ENCODE measurements around the gene KMT5B. TPM values are rescaled to one million over a fixed set of nuclear protein-coding genes. Genes with fewer than 3 reads are reported as not detected.

The KMT5B gene
- total and polyA plus RNA-seq, 2 experiments from 2014 or later = 26.4 to 31.0 TPM

DNA sequence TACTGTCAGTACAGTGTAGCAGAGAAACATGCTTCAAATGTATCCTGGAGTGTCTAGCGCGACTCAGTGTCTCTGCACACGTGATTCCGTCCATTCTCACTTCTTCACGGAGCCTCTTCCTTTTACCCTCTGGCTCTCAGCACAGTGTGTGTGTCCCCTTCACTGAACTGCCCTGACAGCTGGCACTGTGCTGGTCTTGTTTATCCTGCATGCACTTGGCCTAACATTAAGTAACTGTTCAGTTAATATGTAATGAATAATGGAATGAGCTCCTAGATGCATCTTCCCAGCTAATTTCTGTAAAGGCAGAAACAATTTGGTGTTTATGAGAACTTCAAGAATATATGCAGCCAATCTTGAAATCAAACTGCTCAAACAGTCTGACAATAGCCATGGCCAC lies 44.4 kb downstream of the KMT5B start (continued):
- TF ChIP-seq, protein P1, sequence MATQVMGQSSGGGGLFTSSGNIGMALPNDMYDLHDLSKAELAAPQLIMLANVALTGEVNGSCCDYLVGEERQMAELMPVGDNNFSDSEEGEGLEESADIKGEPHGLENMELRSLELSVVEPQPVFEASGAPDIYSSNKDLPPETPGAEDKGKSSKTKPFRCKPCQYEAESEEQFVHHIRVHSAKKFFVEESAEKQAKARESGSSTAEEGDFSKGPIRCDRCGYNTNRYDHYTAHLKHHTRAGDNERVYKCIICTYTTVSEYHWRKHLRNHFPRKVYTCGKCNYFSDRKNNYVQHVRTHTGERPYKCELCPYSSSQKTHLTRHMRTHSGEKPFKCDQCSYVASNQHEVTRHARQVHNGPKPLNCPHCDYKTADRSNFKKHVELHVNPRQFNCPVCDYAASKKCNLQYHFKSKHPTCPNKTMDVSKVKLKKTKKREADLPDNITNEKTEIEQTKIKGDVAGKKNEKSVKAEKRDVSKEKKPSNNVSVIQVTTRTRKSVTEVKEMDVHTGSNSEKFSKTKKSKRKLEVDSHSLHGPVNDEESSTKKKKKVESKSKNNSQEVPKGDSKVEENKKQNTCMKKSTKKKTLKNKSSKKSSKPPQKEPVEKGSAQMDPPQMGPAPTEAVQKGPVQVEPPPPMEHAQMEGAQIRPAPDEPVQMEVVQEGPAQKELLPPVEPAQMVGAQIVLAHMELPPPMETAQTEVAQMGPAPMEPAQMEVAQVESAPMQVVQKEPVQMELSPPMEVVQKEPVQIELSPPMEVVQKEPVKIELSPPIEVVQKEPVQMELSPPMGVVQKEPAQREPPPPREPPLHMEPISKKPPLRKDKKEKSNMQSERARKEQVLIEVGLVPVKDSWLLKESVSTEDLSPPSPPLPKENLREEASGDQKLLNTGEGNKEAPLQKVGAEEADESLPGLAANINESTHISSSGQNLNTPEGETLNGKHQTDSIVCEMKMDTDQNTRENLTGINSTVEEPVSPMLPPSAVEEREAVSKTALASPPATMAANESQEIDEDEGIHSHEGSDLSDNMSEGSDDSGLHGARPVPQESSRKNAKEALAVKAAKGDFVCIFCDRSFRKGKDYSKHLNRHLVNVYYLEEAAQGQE (IDR thresholded peaks at IDR 0.05; ENCODE audit: unreplicated experiment) = no peak

DNA sequence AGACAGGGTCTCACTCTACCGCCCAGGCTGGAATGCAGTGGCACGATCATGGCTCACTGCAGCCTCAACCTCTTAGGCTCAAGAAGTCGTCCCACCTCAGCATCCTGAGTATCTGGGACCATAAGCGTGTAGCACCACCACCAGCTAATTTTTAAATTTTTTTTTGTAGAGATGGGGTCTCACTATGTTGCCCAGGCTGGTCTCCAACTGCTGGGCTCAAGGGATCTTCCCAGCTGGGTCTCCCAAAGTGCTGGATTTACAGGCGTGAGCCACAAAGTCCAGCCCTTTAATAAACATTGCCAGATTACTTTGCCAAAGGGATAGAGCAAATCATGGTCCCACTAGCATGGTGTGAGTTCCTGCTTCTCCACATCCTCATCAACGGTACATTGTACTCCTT lies 45.6 kb downstream of the KMT5B start:
- H3K9me2 ChIP-seq (ENCODE audit: insufficient read depth) = no peaks in the 10 kb centered on the region
- no peaks in the 10 kb centered on the region for H3K4me1 ChIP-seq (ENCODE audit: insufficient read depth)
- H3K4me3 ChIP-seq = no peak overlapping the region
- no peaks in the 10 kb centered on the region for H3K79me2 ChIP-seq (replicated peaks; ENCODE audit: insufficient read depth)
- no peaks in the 10 kb centered on the region for H3K27me3 ChIP-seq (ENCODE audit: insufficient read depth)
- Mint-ChIP-seq H3K27ac (no peak overlapping the region), H3K4me3 (no peak overlapping the region), H3K36me3 (ENCODE audit: low read depth) (peaks cover 44% of the 10 kb centered on the region), H3K4me1 (no peaks in the 10 kb centered on the region), H3K27me3 (ENCODE audit: insufficient read depth, low read depth, poor library complexity) (no peaks in the 10 kb centered on the region), H3K9me3 (no peaks in the 10 kb centered on the region)
- H3F3A ChIP-seq (replicated peaks; ENCODE audit: low read depth) = 0 out of 2 replicates have a peak, but pooled peaks cover 4% of the 10 kb centered on the region
- no peak overlapping the region for H2AFZ ChIP-seq
- H4K20me1 ChIP-seq (replicated peaks; ENCODE audit: insufficient read depth) = no peaks in the 10 kb centered on the region
- ATAC-seq (no peak), DNase-seq (ENCODE audit: low spot score) (no peak)
- H3K36me3 ChIP-seq (ENCODE audit: insufficient read depth) = peaks cover 35% of the 10 kb centered on the region
- H3K4me2 ChIP-seq = no peak overlapping the region
- H3K27ac ChIP-seq (ENCODE audit: low read depth) = no peak overlapping the region
- TF ChIP-seq CREB1 (CRISPR knock-in tag; IDR thresholded peaks at IDR 0.05; ENCODE audit: low read depth) = no peak
- TF ChIP-seq JUNB (IDR thresholded peaks at IDR 0.05; ENCODE audit: unreplicated experiment) = no peak
- TF ChIP-seq, protein P2, sequence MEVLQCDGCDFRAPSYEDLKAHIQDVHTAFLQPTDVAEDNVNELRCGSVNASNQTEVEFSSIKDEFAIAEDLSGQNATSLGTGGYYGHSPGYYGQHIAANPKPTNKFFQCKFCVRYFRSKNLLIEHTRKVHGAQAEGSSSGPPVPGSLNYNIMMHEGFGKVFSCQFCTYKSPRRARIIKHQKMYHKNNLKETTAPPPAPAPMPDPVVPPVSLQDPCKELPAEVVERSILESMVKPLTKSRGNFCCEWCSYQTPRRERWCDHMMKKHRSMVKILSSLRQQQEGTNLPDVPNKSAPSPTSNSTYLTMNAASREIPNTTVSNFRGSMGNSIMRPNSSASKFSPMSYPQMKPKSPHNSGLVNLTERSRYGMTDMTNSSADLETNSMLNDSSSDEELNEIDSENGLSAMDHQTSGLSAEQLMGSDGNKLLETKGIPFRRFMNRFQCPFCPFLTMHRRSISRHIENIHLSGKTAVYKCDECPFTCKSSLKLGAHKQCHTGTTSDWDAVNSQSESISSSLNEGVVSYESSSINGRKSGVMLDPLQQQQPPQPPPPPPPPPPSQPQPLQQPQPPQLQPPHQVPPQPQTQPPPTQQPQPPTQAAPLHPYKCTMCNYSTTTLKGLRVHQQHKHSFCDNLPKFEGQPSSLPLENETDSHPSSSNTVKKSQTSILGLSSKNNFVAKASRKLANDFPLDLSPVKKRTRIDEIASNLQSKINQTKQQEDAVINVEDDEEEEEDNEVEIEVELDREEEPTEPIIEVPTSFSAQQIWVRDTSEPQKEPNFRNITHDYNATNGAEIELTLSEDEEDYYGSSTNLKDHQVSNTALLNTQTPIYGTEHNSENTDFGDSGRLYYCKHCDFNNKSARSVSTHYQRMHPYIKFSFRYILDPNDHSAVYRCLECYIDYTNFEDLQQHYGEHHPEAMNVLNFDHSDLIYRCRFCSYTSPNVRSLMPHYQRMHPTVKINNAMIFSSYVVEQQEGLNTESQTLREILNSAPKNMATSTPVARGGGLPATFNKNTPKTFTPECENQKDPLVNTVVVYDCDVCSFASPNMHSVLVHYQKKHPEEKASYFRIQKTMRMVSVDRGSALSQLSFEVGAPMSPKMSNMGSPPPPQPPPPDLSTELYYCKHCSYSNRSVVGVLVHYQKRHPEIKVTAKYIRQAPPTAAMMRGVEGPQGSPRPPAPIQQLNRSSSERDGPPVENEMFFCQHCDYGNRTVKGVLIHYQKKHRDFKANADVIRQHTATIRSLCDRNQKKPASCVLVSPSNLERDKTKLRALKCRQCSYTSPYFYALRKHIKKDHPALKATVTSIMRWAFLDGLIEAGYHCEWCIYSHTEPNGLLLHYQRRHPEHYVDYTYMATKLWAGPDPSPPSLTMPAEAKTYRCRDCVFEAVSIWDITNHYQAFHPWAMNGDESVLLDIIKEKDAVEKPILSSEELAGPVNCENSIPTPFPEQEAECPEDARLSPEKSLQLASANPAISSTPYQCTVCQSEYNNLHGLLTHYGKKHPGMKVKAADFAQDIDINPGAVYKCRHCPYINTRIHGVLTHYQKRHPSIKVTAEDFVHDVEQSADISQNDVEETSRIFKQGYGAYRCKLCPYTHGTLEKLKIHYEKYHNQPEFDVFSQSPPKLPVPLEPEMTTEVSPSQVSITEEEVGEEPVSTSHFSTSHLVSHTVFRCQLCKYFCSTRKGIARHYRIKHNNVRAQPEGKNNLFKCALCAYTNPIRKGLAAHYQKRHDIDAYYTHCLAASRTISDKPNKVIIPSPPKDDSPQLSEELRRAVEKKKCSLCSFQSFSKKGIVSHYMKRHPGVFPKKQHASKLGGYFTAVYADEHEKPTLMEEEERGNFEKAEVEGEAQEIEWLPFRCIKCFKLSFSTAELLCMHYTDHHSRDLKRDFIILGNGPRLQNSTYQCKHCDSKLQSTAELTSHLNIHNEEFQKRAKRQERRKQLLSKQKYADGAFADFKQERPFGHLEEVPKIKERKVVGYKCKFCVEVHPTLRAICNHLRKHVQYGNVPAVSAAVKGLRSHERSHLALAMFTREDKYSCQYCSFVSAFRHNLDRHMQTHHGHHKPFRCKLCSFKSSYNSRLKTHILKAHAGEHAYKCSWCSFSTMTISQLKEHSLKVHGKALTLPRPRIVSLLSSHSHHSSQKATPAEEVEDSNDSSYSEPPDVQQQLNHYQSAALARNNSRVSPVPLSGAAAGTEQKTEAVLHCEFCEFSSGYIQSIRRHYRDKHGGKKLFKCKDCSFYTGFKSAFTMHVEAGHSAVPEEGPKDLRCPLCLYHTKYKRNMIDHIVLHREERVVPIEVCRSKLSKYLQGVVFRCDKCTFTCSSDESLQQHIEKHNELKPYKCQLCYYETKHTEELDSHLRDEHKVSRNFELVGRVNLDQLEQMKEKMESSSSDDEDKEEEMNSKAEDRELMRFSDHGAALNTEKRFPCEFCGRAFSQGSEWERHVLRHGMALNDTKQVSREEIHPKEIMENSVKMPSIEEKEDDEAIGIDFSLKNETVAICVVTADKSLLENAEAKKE (CRISPR knock-in tag; IDR thresholded peaks at IDR 0.05) = no peak
- TF ChIP-seq, protein P3, sequence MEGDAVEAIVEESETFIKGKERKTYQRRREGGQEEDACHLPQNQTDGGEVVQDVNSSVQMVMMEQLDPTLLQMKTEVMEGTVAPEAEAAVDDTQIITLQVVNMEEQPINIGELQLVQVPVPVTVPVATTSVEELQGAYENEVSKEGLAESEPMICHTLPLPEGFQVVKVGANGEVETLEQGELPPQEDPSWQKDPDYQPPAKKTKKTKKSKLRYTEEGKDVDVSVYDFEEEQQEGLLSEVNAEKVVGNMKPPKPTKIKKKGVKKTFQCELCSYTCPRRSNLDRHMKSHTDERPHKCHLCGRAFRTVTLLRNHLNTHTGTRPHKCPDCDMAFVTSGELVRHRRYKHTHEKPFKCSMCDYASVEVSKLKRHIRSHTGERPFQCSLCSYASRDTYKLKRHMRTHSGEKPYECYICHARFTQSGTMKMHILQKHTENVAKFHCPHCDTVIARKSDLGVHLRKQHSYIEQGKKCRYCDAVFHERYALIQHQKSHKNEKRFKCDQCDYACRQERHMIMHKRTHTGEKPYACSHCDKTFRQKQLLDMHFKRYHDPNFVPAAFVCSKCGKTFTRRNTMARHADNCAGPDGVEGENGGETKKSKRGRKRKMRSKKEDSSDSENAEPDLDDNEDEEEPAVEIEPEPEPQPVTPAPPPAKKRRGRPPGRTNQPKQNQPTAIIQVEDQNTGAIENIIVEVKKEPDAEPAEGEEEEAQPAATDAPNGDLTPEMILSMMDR (conservative IDR thresholded peaks at IDR 0.05; ENCODE audit: low read depth in 2 of 2) = no peak
- TF ChIP-seq, protein P4, sequence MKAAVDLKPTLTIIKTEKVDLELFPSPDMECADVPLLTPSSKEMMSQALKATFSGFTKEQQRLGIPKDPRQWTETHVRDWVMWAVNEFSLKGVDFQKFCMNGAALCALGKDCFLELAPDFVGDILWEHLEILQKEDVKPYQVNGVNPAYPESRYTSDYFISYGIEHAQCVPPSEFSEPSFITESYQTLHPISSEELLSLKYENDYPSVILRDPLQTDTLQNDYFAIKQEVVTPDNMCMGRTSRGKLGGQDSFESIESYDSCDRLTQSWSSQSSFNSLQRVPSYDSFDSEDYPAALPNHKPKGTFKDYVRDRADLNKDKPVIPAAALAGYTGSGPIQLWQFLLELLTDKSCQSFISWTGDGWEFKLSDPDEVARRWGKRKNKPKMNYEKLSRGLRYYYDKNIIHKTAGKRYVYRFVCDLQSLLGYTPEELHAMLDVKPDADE (IDR thresholded peaks at IDR 0.05) = no peak
- TF ChIP-seq ZNF114 (CRISPR knock-in tag; IDR thresholded peaks at IDR 0.05) = no peak
- no peak for TF ChIP-seq EZH2phosphoT487 (IDR thresholded peaks at IDR 0.05; ENCODE audit: unreplicated experiment)
- TF ChIP-seq EZH2 (IDR thresholded peaks at IDR 0.05; ENCODE audit: low read depth, unreplicated experiment) = no peak
- no peak for TF ChIP-seq STAT1 (IDR thresholded peaks at IDR 0.05; ENCODE audit: unreplicated experiment)
- TF ChIP-seq ZNF331 (CRISPR knock-in tag; IDR thresholded peaks at IDR 0.05; ENCODE audit: low read depth) = no peak
- TF ChIP-seq NANOG (IDR thresholded peaks at IDR 0.05; ENCODE audit: borderline replicate concordance) = no peak
- TF ChIP-seq POLR2AphosphoS5 (IDR thresholded peaks at IDR 0.05; ENCODE audit: low read depth) = no peak
